K562 (cell line): ENCODE data around the gene UHMK1. TPM values are rescaled to one million over a fixed set of nuclear protein-coding genes. Genes with fewer than 3 reads are reported as not detected.

Experiments used
- ATAC-seq: fragments of 200-7000 bp; cut with Tn5 transposase; 3 replicates; pipeline ENCODE4 v1.9.1; 2020; ENCODE audit warnings: moderate library complexity
- BruUV-seq: library from RNA; stranded (reverse); fragments of 400-500 nt; replicated peaks from 2 replicates; lab custom pipeline; 2021; lab: Mats Ljungman, UMichigan
- CTCF ChIA-PET: fragments of 300-600 bp; formaldehyde crosslinking; extraction: SDS; loops from one replicate; lab custom pipeline; 2021; ENCODE audit warnings: low intra/inter-chr PET ratio; lab: Yijun Ruan, JAX
- POLR2A ChIA-PET: fragments of 300-600, 350-650 bp; sonication (Branson Sonifier 250); formaldehyde crosslinking; extraction: SDS; loops from one replicate; lab custom pipeline; 2021; ENCODE audit warnings: antibody characterized with exemption, inconsistent platforms; lab: Yijun Ruan, JAX
- DNase-seq, 4 experiments: peaks; one replicate each; pipeline versions ENCODE4 v3.0.0 to v3.0.0-alpha.2; 2011 to 2018; ENCODE audit warnings: low spot score in 3 of 4, mixed read lengths in 3 of 4; ENCODE audit errors: extremely low read depth in 1 of 4
- FAIRE-seq: peaks from 2 replicates; lab custom pipeline; 2011; peaks lifted over from hg19 to GRCh38; lab: Jason Lieb, UNC
- H2AFZ ChIP-seq: 2 replicates; pipeline ENCODE4 v1.6.0; 2011; ENCODE audit warnings: low read depth, low read length, control low read depth, inconsistent platforms
- H3K27ac ChIP-seq: fragments of 200-600 bp; 3 replicates; pipeline ENCODE4 v1.8.0; 2011; ENCODE audit warnings: low read depth, mild to moderate bottlenecking, control low read depth, inconsistent platforms, low read length, moderate library complexity, mixed read lengths; ENCODE audit errors: extremely low read depth
- H3K27me3 ChIP-seq, 2 experiments: fragments of 300-600 bp in 1 of 2; 2 replicates in 1 of 2; 3 replicates in 1 of 2; pipeline versions ENCODE4 v1.6.0 to v1.8.0; 2011; ENCODE audit warnings: inconsistent platforms in 2 of 2, low read length in 2 of 2, mild to moderate bottlenecking in 1 of 2, mixed read lengths in 1 of 2, moderate library complexity in 1 of 2; ENCODE audit not compliant: control insufficient read depth in 2 of 2, insufficient read depth in 2 of 2
- H3K36me3 ChIP-seq: fragments of 300-600 bp; 3 replicates; pipeline ENCODE4 v1.8.0; 2011; ENCODE audit warnings: mild to moderate bottlenecking, low read length, inconsistent platforms; ENCODE audit not compliant: control insufficient read depth, insufficient read depth
- H3K4me1 ChIP-seq, 2 experiments: fragments of 200-600 bp in 1 of 2; replicated peaks in 1 of 2; 2 replicates in 1 of 2; 3 replicates in 1 of 2; pipeline versions ENCODE4 v1.5.1 to v1.8.0; 2011; ENCODE audit warnings: inconsistent platforms in 2 of 2, low read length in 2 of 2, mild to moderate bottlenecking in 1 of 2, mixed read lengths in 1 of 2, moderate library complexity in 1 of 2; ENCODE audit not compliant: control insufficient read depth in 2 of 2, insufficient read depth in 2 of 2
- H3K4me2 ChIP-seq: 2 replicates; pipeline ENCODE4 v1.6.1; 2011; ENCODE audit warnings: low read length, control low read depth, inconsistent platforms, mixed read lengths; ENCODE audit not compliant: insufficient read depth
- H3K4me3 ChIP-seq: fragments of 200-600 bp; sonication (generic), shearing (Covaris generic); 2 replicates; pipeline ENCODE4 v1.5.1; 2016; ENCODE audit warnings: control low read depth, inconsistent platforms
- H3K79me2 ChIP-seq: fragments of 200-600 bp; 3 replicates; pipeline ENCODE4 v1.8.0; 2011; ENCODE audit warnings: low read length, inconsistent platforms; ENCODE audit not compliant: control insufficient read depth, insufficient read depth
- H3K9ac ChIP-seq, 2 experiments: 2 replicates each; pipeline versions ENCODE4 v1.6.0 to v1.6.1; 2011; ENCODE audit warnings: low read depth in 2 of 2, low read length in 2 of 2, control low read depth in 1 of 2, inconsistent platforms in 1 of 2, mild to moderate bottlenecking in 1 of 2, mixed read lengths in 1 of 2; ENCODE audit not compliant: insufficient read depth in 1 of 2
- H3K9me1 ChIP-seq: one replicate; pipeline ENCODE4 v1.6.0; 2011; ENCODE audit warnings: inconsistent platforms, mild to moderate bottlenecking, low read length, moderate library complexity; ENCODE audit not compliant: control insufficient read depth, insufficient read depth
- H3K9me3 ChIP-seq: replicated peaks from 2 replicates; pipeline ENCODE4 v1.5.1; 2011; ENCODE audit warnings: low read depth, low read length, inconsistent platforms; ENCODE audit not compliant: control insufficient read depth, insufficient read depth
- H4K20me1 ChIP-seq: replicated peaks from 2 replicates; pipeline ENCODE4 v1.6.1; 2011; ENCODE audit warnings: low read length, inconsistent platforms, mixed read lengths; ENCODE audit not compliant: control insufficient read depth, insufficient read depth
- FOXP1 ChIP-seq: sonication (generic); formaldehyde crosslinking; IDR thresholded peaks from 2 replicates; pipeline ENCODE4 v1.8.0; 2022; ENCODE audit warnings: mild to moderate bottlenecking, missing genetic modification reagents
- GTF2A2 ChIP-seq: IDR thresholded peaks from 2 replicates; pipeline ENCODE4 v1.6.1; 2016; ENCODE audit warnings: mild to moderate bottlenecking, missing genetic modification characterization, missing compliant biosample characterization
- NFYB ChIP-seq: IDR thresholded peaks from 2 replicates; pipeline ENCODE4 v1.6.1; 2011; ENCODE audit warnings: mild to moderate bottlenecking, moderate library complexity; ENCODE audit not compliant: insufficient read length; ENCODE audit errors: extremely low read depth
- SLC30A9 ChIP-seq: fragments of 250-450 bp; sonication (Bioruptor Pico); IDR thresholded peaks from 2 replicates; pipeline ENCODE4 v1.8.0; 2022; ENCODE audit warnings: mild to moderate bottlenecking, moderate library complexity
- SREBF2 ChIP-seq: sonication (generic); formaldehyde crosslinking; IDR thresholded peaks from 2 replicates; pipeline ENCODE4 v1.4.0; 2020; ENCODE audit warnings: mild to moderate bottlenecking, missing genetic modification reagents
- TEAD2 ChIP-seq: fragments of 450-650 bp; IDR thresholded peaks from 2 replicates; pipeline ENCODE4 v1.6.1; 2016; ENCODE audit warnings: missing genetic modification characterization, control low read depth, missing compliant biosample characterization
- YY1 ChIP-seq, 3 experiments: IDR thresholded peaks; 2 replicates each; pipeline ENCODE4 v1.6.1; 2011; ENCODE audit warnings: low read length in 2 of 3, mild to moderate bottlenecking in 2 of 3, moderate library complexity in 2 of 3, borderline replicate concordance in 1 of 3, control low read depth in 1 of 3, low read depth in 1 of 3; ENCODE audit not compliant: insufficient read depth in 3 of 3, insufficient replicate concordance in 2 of 3, control insufficient read depth in 1 of 3, insufficient read length in 1 of 3; ENCODE audit errors: extremely low read depth in 1 of 3
- ZC3H4 ChIP-seq: sonication (generic); formaldehyde crosslinking; IDR thresholded peaks from 2 replicates; pipeline ENCODE4 v1.9.0; 2021; ENCODE audit warnings: missing genetic modification reagents, borderline replicate concordance
- WGBS: fragments of 100-300 bp; shearing (Covaris generic); methylation state at CpG from one replicate; pipeline ENCODE4 v1.1.6; 2016; ENCODE audit warnings: low coverage, mixed read lengths; ENCODE audit not compliant: insufficient coverage; ENCODE audit errors: missing lambda C conversion rate; 5-methylcytosine and 5-hydroxymethylcytosine counted together
- in situ Hi-C: fragments of 300-500 bp; cut with MboI; formaldehyde crosslinking; loops from 4 replicates; pipeline ENCODE4 v1.15.0; 2018; ENCODE audit warnings: inconsistent platforms, mixed read lengths
- intact Hi-C: fragments of 100-400 bp; cut with micrococcal nuclease; formaldehyde crosslinking; loops from 2 replicates; pipeline ENCODE4 v1.14.2; 2022
- polyA plus RNA-seq, 8 experiments: library from polyadenylated mRNA; depleted of rRNA in 4 of 8; stranded (reverse) in 5 of 8; unstranded in 3 of 8; fragments of >200 nt; fragmentation: Nextera tagmentation in 2 of 8; fragmentation: Illumina TruSeq in 1 of 8; extraction: Ambion mirVana in 2 of 8; extraction: Trizol in 1 of 8; gene quantifications; 2 replicates each; pipeline versions ENCODE4 v1.2.1 to v1.2.3, GENCODE V29; 2011 to 2014; ENCODE audit warnings: inconsistent platforms in 1 of 8, missing spikeins in 1 of 8
- total RNA-seq, 7 experiments: library from RNA; depleted of rRNA in 6 of 7; stranded (reverse); fragments of >200 nt in 6 of 7; fragmentation: Illumina TruSeq in 2 of 7; extraction: Trizol in 2 of 7; gene quantifications; 2 replicates each; pipeline versions ENCODE4 v1.2.1 to v1.2.3, GENCODE V29; 2011 to 2021; ENCODE audit warnings: low replicate concordance in 1 of 7
- TF ChIP-seq, protein P1 (sequence below): sonication (generic); formaldehyde crosslinking; IDR thresholded peaks from 2 replicates; pipeline ENCODE4 v1.4.0; 2020; ENCODE audit warnings: mild to moderate bottlenecking, missing genetic modification reagents
- TF ChIP-seq, protein P2 (sequence below): sonication (generic); formaldehyde crosslinking; IDR thresholded peaks from 2 replicates; pipeline ENCODE4 v1.8.1; 2022; ENCODE audit warnings: missing genetic modification reagents
- TF ChIP-seq, protein P3 (sequence below): fragments of 450-650 bp; IDR thresholded peaks from 2 replicates; pipeline ENCODE4 v1.6.1; 2018; ENCODE audit not compliant: partially characterized antibody

Gene UHMK1
- total and polyA plus RNA-seq, 9 of the 15 experiments (the other 6 are each of a cell fraction or from before 2014, with no cell fraction given) = 13.1 to 72.4 (median 38.3) TPM

DNA sequence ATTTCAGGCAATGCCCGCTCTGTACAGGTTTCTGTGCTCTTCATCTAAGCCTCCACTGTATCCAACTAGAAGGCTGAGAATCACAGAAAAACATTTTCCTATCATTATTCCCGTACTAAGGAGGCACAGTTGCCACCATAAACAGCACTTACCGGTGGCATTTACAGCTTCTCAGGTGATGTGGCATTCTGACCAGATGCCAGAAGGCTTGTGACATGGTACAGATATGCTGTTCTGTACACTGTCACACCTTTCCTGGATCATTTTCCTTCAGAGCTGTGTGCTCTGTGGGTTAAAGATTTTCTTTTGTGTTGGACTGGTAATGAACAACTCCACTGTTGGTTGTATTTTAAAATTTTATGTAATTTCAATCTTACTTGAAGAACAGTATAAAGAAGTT, 59.9 kb downstream of the UHMK1 start (continued):
- TF ChIP-seq, protein P1, sequence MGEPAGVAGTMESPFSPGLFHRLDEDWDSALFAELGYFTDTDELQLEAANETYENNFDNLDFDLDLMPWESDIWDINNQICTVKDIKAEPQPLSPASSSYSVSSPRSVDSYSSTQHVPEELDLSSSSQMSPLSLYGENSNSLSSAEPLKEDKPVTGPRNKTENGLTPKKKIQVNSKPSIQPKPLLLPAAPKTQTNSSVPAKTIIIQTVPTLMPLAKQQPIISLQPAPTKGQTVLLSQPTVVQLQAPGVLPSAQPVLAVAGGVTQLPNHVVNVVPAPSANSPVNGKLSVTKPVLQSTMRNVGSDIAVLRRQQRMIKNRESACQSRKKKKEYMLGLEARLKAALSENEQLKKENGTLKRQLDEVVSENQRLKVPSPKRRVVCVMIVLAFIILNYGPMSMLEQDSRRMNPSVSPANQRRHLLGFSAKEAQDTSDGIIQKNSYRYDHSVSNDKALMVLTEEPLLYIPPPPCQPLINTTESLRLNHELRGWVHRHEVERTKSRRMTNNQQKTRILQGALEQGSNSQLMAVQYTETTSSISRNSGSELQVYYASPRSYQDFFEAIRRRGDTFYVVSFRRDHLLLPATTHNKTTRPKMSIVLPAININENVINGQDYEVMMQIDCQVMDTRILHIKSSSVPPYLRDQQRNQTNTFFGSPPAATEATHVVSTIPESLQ = no peak
- TF ChIP-seq, protein P2, sequence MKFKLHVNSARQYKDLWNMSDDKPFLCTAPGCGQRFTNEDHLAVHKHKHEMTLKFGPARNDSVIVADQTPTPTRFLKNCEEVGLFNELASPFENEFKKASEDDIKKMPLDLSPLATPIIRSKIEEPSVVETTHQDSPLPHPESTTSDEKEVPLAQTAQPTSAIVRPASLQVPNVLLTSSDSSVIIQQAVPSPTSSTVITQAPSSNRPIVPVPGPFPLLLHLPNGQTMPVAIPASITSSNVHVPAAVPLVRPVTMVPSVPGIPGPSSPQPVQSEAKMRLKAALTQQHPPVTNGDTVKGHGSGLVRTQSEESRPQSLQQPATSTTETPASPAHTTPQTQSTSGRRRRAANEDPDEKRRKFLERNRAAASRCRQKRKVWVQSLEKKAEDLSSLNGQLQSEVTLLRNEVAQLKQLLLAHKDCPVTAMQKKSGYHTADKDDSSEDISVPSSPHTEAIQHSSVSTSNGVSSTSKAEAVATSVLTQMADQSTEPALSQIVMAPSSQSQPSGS = no peak
- TF ChIP-seq NFYB = no peak

DNA sequence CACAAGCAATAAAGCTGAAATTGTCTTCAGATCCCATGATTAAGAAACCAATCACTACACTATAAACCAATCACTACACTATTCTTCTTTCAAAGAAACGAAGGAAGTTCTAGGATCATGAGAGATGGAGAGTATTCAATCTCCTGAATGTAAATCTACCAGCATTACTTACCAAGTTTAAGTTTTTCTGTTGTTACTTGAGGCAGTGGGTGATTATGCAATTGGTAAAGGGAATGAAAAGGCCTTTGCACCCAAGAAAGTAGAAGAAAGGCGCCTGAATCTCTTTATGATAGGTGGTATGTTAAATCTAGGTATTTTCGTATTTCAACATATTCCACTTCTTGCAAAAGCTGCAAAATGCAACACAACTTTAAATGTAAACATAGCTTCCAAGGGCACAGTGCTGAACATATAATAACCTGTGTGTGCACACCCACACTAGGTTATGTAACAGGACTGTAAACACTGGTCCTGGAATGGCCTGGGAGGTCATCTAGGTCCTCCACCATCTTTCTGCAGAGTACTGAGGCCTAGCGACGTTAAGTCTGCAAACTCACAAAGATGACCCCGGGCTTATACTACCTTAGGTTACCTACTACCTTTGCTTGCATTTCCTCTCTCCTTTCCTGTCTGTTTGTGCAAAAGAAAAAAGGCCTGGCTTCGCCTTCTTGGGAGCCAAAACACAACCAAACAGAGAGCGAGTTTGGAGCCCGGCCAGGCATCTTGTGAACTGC, 62.9 kb downstream of the UHMK1 start:
- no peak for ATAC-seq
- no peak for FAIRE-seq
- TF ChIP-seq, protein P3, sequence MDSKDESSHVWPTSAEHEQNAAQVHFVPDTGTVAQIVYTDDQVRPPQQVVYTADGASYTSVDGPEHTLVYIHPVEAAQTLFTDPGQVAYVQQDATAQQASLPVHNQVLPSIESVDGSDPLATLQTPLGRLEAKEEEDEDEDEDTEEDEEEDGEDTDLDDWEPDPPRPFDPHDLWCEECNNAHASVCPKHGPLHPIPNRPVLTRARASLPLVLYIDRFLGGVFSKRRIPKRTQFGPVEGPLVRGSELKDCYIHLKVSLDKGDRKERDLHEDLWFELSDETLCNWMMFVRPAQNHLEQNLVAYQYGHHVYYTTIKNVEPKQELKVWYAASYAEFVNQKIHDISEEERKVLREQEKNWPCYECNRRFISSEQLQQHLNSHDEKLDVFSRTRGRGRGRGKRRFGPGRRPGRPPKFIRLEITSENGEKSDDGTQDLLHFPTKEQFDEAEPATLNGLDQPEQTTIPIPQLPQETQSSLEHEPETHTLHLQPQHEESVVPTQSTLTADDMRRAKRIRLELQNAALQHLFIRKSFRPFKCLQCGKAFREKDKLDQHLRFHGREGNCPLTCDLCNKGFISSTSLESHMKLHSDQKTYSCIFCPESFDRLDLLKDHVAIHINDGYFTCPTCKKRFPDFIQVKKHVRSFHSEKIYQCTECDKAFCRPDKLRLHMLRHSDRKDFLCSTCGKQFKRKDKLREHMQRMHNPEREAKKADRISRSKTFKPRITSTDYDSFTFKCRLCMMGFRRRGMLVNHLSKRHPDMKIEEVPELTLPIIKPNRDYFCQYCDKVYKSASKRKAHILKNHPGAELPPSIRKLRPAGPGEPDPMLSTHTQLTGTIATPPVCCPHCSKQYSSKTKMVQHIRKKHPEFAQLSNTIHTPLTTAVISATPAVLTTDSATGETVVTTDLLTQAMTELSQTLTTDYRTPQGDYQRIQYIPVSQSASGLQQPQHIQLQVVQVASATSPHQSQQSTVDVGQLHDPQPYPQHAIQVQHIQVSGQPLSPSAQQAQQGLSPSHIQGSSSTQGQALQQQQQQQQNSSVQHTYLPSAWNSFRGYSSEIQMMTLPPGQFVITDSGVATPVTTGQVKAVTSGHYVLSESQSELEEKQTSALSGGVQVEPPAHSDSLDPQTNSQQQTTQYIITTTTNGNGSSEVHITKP = no peak
- no peak for TF ChIP-seq SLC30A9 (CRISPR knock-in tag)
- TF ChIP-seq SREBF2 = no peak
- TF ChIP-seq FOXP1 (CRISPR knock-in tag) = no peak
- TF ChIP-seq YY1 (IDR thresholded peaks at IDR 0.05; ENCODE audit: borderline replicate concordance in 1 of 3, control insufficient read depth in 1 of 3, extremely low read depth in 1 of 3, insufficient read depth in 3 of 3, insufficient read length in 1 of 3, insufficient replicate concordance in 2 of 3, low read depth in 1 of 3, low read length in 2 of 3) = peak in 2 of 3 experiments; percentile 3 to 58
- no peak for TF ChIP-seq TEAD2
- TF ChIP-seq GTF2A2 (tag) = no peak
- TF ChIP-seq ZC3H4 (CRISPR knock-in tag) = no peak

More for the DNA sequence above, 62.9 kb downstream of the UHMK1 start:
- intact Hi-C loops = loop anchor here (1.0 kb wide), 1 partner anchor 203 kb away; no protein-coding TSS in a partner anchor
- Histone ChIP-seq H3K27ac (peak overlapping the region; percentile 77), H3K79me2 (peaks cover 40% of the 10 kb centered on the region), H3K27me3 (no peaks in the 10 kb centered on the region), H3K9ac (peak overlapping the region; percentile 71 to 91), H3K36me3 (peaks cover 7% of the 10 kb centered on the region; the same call in 2 of the 3 replicates), H3K4me2 (peak overlapping the region; percentile 81), H3K4me1 (peaks cover 16 to 19% of the 10 kb centered on the region in 2 experiments; a peak in 4 of 5 replicates), H3K9me3 (no peaks in the 10 kb centered on the region), H2AFZ (peak overlapping the region; percentile 96), H3K4me3 (peak overlapping the region; percentile 84), H4K20me1 (peaks cover 6% of the 10 kb centered on the region; the same call in 1 of the 2 replicates), H3K9me1 (no peaks in the 10 kb centered on the region)
- in situ Hi-C loops = no loop called here
- 27% methylated on average over 9 of the region's 9 CpGs for WGBS
- peak in 1 of 4 experiments; percentile 55 for DNase-seq
- BruUV-seq = TSS peak; percentile 97
- POLR2A ChIA-PET = interaction anchor here (1.2 to 1.7 kb wide), 2 partner anchors 161 to 194 kb away, joined by 3 to 4 read pairs; no protein-coding TSS in a partner anchor
- CTCF ChIA-PET = interaction anchor here (0.6 kb wide), 1 partner anchor 48 kb away, joined by 3 read pairs; no protein-coding TSS in a partner anchor
